ENCODE data around the gene LAP3. TPM values are rescaled to one million over a fixed set of nuclear protein-coding genes. Genes with fewer than 3 reads are reported as not detected.
A peak's percentile ranks its signal among the peaks of the same experiment; 100 is the strongest.

The LAP3 gene
- total RNA-seq, 1 donor from 2014 or later, result 66.1 TPM

DNA sequence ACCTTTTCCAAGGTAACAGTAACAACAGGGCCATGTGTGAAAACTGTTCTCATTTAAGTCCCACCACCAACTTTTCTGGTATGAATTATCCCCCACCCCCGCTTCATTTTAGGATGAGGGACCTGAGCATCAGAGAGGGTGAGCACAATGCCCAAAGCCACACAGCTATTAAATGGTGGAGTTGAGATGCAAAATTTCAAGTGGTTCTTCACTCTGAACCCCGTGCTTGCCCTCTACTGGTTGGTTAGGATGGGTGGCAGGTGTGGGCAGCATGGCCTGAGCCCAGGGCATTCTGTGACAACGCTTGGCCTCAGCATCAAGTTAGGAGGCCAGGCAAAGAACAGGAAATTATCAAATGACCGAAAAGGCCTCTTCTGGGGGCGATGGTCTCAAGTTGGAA lies 70.9 kb downstream of the LAP3 start:
- no peak for DNase-seq (ENCODE audit: low read depth)
- Histone ChIP-seq H3K27me3 (ENCODE audit: control insufficient read depth, insufficient read depth, low read length) (no peaks in the 10 kb centered on the region), H3K36me3 (ENCODE audit: control insufficient read depth, insufficient read depth, low read length) (no peaks in the 10 kb centered on the region)

DNA sequence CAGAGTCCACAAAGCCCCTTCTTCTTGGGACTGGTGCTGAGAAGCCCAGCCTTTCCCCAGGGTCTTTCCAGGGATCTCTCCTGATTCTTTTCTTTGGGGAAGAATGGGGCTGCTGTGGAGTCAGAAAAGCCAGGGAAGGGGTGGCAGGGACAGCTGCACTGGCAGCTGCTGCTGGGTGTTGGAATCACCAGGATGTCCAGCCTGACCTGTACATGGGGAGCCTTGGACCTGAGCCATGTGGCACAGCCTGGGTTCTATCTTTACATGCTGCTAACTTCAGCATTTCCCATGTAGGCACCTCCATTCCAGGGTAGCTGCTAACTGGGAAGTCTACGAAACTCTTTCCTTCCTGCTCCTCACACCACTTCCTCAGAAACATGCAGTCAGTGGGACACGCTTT lies 73.4 kb downstream of the LAP3 start:
- Histone ChIP-seq H3K36me3 (ENCODE audit: control insufficient read depth, insufficient read depth, low read length) (no peaks in the 10 kb centered on the region), H3K27me3 (ENCODE audit: control insufficient read depth, insufficient read depth, low read length) (no peaks in the 10 kb centered on the region), H3K4me3 (ENCODE audit: low read depth, low read length) (no peak overlapping the region)
- TF ChIP-seq, protein P1, sequence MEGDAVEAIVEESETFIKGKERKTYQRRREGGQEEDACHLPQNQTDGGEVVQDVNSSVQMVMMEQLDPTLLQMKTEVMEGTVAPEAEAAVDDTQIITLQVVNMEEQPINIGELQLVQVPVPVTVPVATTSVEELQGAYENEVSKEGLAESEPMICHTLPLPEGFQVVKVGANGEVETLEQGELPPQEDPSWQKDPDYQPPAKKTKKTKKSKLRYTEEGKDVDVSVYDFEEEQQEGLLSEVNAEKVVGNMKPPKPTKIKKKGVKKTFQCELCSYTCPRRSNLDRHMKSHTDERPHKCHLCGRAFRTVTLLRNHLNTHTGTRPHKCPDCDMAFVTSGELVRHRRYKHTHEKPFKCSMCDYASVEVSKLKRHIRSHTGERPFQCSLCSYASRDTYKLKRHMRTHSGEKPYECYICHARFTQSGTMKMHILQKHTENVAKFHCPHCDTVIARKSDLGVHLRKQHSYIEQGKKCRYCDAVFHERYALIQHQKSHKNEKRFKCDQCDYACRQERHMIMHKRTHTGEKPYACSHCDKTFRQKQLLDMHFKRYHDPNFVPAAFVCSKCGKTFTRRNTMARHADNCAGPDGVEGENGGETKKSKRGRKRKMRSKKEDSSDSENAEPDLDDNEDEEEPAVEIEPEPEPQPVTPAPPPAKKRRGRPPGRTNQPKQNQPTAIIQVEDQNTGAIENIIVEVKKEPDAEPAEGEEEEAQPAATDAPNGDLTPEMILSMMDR (IDR thresholded peaks at IDR 0.05; ENCODE audit: insufficient read depth, low read length, poor library complexity, severe bottlenecking), result no peak
- DNase-seq (ENCODE audit: low read depth), result no peak

More for the DNA sequence above, 70.9 kb downstream of the LAP3 start:
- H3K4me3 ChIP-seq (ENCODE audit: low read depth, low read length), result no peak overlapping the region
- TF ChIP-seq, protein P1 (IDR thresholded peaks at IDR 0.05; ENCODE audit: insufficient read depth, low read length, poor library complexity, severe bottlenecking), result peak; percentile 5

DNA sequence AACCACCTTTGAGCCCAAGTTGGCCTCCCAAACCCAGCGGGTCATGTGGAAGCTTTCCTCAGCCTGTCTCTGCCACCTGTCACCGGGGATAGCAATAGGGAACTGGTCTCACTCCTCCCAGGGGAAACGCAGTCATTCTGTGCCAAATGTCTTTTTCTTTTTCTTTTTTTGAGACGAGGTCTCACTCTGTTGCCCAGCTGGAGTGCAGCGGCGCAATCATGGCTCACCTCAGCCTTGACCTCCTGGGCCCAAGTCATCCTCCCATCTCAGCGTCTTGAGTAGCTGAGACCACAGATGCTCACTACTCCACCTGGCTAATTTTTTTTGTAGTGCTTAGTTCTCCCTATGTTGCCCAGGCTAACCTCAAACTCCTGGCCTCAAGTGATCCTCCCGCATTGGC lies 77.7 kb downstream of the LAP3 start:
- Histone ChIP-seq H3K4me3 (ENCODE audit: low read depth, low read length) (no peak overlapping the region), H3K27me3 (ENCODE audit: control insufficient read depth, insufficient read depth, low read length) (no peaks in the 10 kb centered on the region), H3K36me3 (ENCODE audit: control insufficient read depth, insufficient read depth, low read length) (no peaks in the 10 kb centered on the region)
- TF ChIP-seq, protein P1 (IDR thresholded peaks at IDR 0.05; ENCODE audit: insufficient read depth, low read length, poor library complexity, severe bottlenecking), result no peak
- no peak for DNase-seq (ENCODE audit: low read depth)

DNA sequence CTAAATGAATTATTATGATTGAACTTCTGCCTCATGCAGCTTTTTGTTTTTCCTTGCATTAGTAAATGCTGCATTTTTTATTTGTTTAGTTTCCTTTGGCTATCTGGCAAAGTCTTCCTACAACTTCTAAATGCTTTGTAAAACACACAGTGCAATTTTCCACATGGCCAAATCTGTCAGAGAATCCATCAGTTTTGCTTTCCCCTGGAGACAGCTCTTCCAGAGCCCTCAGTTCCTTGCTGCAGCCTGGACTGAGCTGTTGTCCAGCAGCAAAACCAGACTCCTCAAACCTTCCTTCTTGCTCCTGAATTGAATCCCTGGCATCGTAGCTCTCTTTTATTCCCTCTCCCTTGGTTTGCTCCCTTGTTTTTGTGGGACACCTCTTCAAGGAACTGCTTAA lies 80.1 kb downstream of the LAP3 start:
- Histone ChIP-seq H3K27me3 (ENCODE audit: control insufficient read depth, insufficient read depth, low read length) (no peaks in the 10 kb centered on the region), H3K36me3 (ENCODE audit: control insufficient read depth, insufficient read depth, low read length) (no peaks in the 10 kb centered on the region), H3K4me3 (ENCODE audit: low read depth, low read length) (no peak overlapping the region)
- no peak for DNase-seq (ENCODE audit: low read depth)
- TF ChIP-seq, protein P1 (IDR thresholded peaks at IDR 0.05; ENCODE audit: insufficient read depth, low read length, poor library complexity, severe bottlenecking), result no peak

Other genes with a start within 250 kb of the LAP3 start
- 24.0 and 28.6 TPM in 2 replicates for gene QDPR, start 65.1 kb upstream of the LAP3 start, total RNA-seq
- gene CLRN2, start 62.0 kb upstream of the LAP3 start, total RNA-seq, result not detected in 2 replicates
- 8.9 and 11.4 TPM in 2 replicates for gene MED28, start 37.4 kb downstream of the LAP3 start, total RNA-seq
- gene FAM184B, start 204.4 kb downstream of the LAP3 start, total RNA-seq, result under 0.01 TPM in 2 replicates
- gene DCAF16, start 233.6 kb downstream of the LAP3 start, total RNA-seq, result 18.7 and 26.8 TPM in 2 replicates
- gene NCAPG, start 233.8 kb downstream of the LAP3 start, total RNA-seq, result 2.7 and 6.2 TPM in 2 replicates

Measured in kidney epithelial cell (primary cell).